Prostate gland (tissue), 2 donors: ENCODE results near the gene TMEM141. TPM values are rescaled to one million over a fixed set of nuclear protein-coding genes. Genes with fewer than 3 reads are reported as not detected.
"Not testable (repeated sequence)": the region's sequence is repeated elsewhere in the genome, so short reads cannot be mapped to it uniquely, and the experiment has no call there.

ENCODE experiments used
- DNase-seq: peaks from one replicate; pipeline ENCODE4 v3.0.0-alpha.2; 2019; ENCODE audit warnings: low spot score
- H3K27ac ChIP-seq, 2 donors: fragments of 200-600 bp; sonication (generic); 2 replicates each; pipeline ENCODE4 v1.5.1; 2017 to 2019
- H3K27me3 ChIP-seq: fragments of 200-600 bp; sonication (generic); replicated peaks from 2 replicates; pipeline ENCODE4 v1.5.1; 2019; ENCODE audit not compliant: insufficient read depth
- H3K36me3 ChIP-seq, 2 donors: fragments of 200-600 bp; sonication (generic); 1 replicate in 1 of 2; 2 replicates in 1 of 2; pipeline versions ENCODE4 v1.5.1 to v1.8.1; 2017 to 2019
- H3K4me1 ChIP-seq: fragments of 200-600 bp; sonication (generic); replicated peaks from 2 replicates; pipeline ENCODE4 v1.5.1; 2019
- H3K4me3 ChIP-seq, 2 donors: fragments of 200-600 bp; sonication (generic); 2 replicates each; pipeline ENCODE4 v1.5.1; 2017 to 2019
- H3K9me3 ChIP-seq: fragments of 200-600 bp; sonication (generic); 2 replicates; pipeline ENCODE4 v1.5.1; 2017
- CTCF ChIP-seq, 4 experiments: fragments of 200-600 bp in 2 of 4; fragments of 450-650 bp in 2 of 4; sonication (generic) in 2 of 4; IDR thresholded peaks; 1 replicate in 3 of 4; 2 replicates in 1 of 4; pipeline ENCODE4 v1.5.1; 2016 to 2019; ENCODE audit warnings: antibody characterized with exemption in 4 of 4, mild to moderate bottlenecking in 2 of 4, moderate library complexity in 2 of 4
- POLR2A ChIP-seq: fragments of 450-650 bp; IDR thresholded peaks from one replicate; pipeline ENCODE4 v1.6.1; 2016; ENCODE audit warnings: antibody characterized with exemption, mild to moderate bottlenecking
- POLR2AphosphoS5 ChIP-seq: sonication (generic); formaldehyde crosslinking; IDR thresholded peaks from one replicate; pipeline ENCODE4 v1.6.1; 2017; ENCODE audit warnings: antibody characterized with exemption
- WGBS: methylation state at CpG from one replicate; pipeline ENCODE4 v1.1.5; 2018; 5-methylcytosine and 5-hydroxymethylcytosine counted together
- intact Hi-C: fragments of 100-400 bp; cut with DNase I; formaldehyde crosslinking; loops from one replicate; pipeline ENCODE4 v1.14.2; 2022
- microRNA-seq: library from miRNA; unstranded; fragments of <30 nt; microRNA quantifications from one replicate; pipeline ENCODE4, GENCODE V29; 2016
- small RNA-seq, 2 donors: library from RNA; depleted of rRNA; stranded (forward); fragments of <200 nt; gene quantifications; one replicate each; pipeline ENCODE3, GENCODE V24; 2016
- total RNA-seq, 2 donors: library from RNA; depleted of rRNA; stranded (reverse); fragments of >200 nt; gene quantifications; one replicate each; pipeline ENCODE4 v1.1.0, GENCODE V29; 2016

TMEM141 gene
- total RNA-seq, 2 donors from 2014 or later: 181 to 335 TPM

- Histone ChIP-seq H3K36me3 (peaks cover 0 to 3% of the 10 kb centered on the region in 2 donors), H3K4me3 (no peak overlapping the region), H3K4me1 (peaks cover 13% of the 10 kb centered on the region), H3K9me3 (no peaks in the 10 kb centered on the region), H3K27me3 (no peaks in the 10 kb centered on the region), H3K27ac (peak overlapping the region; percentile 36 to 55)
- intact Hi-C loops: loop anchor here (5.0 to 10.0 kb wide), 2 partner anchors 116 to 197 kb away; no protein-coding TSS in a partner anchor
- 59% methylated on average over 30 of the region's 32 CpGs for WGBS
- no peak for DNase-seq
- peak; percentile 10 for TF ChIP-seq POLR2AphosphoS5
- no peak for TF ChIP-seq CTCF (IDR thresholded peaks at IDR 0.05)
Observed at GRCh38 chr9:136840140-136840876, 49.2 kb downstream of the TMEM141 start.

GRCh38 chr9:136840877-136841645 is 49.9 kb downstream of the TMEM141 start:
- intact Hi-C loops: loop anchor here (5.0 to 10.0 kb wide), 2 partner anchors 116 to 196 kb away; no protein-coding TSS in a partner anchor
- WGBS: 61% methylated on average over 28 of the region's 28 CpGs
- peaks cover 0 to 3% of the 10 kb centered on the region in 2 donors for H3K36me3 ChIP-seq
- no peaks in the 10 kb centered on the region for H3K9me3 ChIP-seq
- H3K27ac ChIP-seq: peak overlapping the region; percentile 36 to 55
- TF ChIP-seq POLR2A (no peak), POLR2AphosphoS5 (no peak), CTCF (IDR thresholded peaks at IDR 0.05) (no peak)
- no peaks in the 10 kb centered on the region for H3K27me3 ChIP-seq
- DNase-seq: no peak
- H3K4me3 ChIP-seq: no peak overlapping the region
- peaks cover 13% of the 10 kb centered on the region for H3K4me1 ChIP-seq

- H3K4me1 ChIP-seq: peaks cover 13% of the 10 kb centered on the region
Observed at GRCh38 chr9:136841646-136842379, 50.7 kb downstream of the TMEM141 start.

GRCh38 chr9:136842380-136842948 is 51.3 kb downstream of the TMEM141 start, which contains the start of gene AJM1:
AJM1 (plus strand) TSS chr9:136842478; CDS start chr9:136844415, 1,937 bp downstream.
- WGBS: under 1% methylated on average over 22 of the region's 27 CpGs
- H3K27ac ChIP-seq: peak within 1 kb of the TSS; percentile 36 to 55
- intact Hi-C loops: loop anchor here (5.0 to 10.0 kb wide), 2 partner anchors 118 to 195 kb away; no protein-coding TSS in a partner anchor
- peak within 1 kb of the TSS; percentile 21 to 24 for H3K4me3 ChIP-seq
- not testable (repeated sequence) for H3K27me3 ChIP-seq, H3K36me3 ChIP-seq, H3K9me3 ChIP-seq
- DNase-seq: peak; percentile 39
- peaks cover 13% of the 10 kb centered on the region for H3K4me1 ChIP-seq
- TF ChIP-seq CTCF (IDR thresholded peaks at IDR 0.05): peak; percentile 47 to 85 (median 64)
- TF ChIP-seq POLR2AphosphoS5: peak; percentile 19

More at GRCh38 chr9:136841646-136842379, 50.7 kb downstream of the TMEM141 start:
- H3K9me3 ChIP-seq, H3K27me3 ChIP-seq, DNase-seq, H3K4me3 ChIP-seq, H3K36me3 ChIP-seq: not testable (repeated sequence)
- 51% methylated on average over 14 of the region's 16 CpGs for WGBS
- peak overlapping the region; percentile 36 to 55 for H3K27ac ChIP-seq
- intact Hi-C loops: loop anchor here (5.0 to 10.0 kb wide), 2 partner anchors 117 to 195 kb away; no protein-coding TSS in a partner anchor

Small RNAs within 50 kb of the gene (microRNA-seq; reads per million reads assigned to microRNA genes)
- gene MIR4292 (not detected), gene MIR6722 (not detected)

Small RNAs within 50 kb of the gene (small RNA-seq; reads per million reads assigned to genes)
- gene AL355987.2: 0 reads per million in 2 donors
- gene ATP6V1G1P3: 0 reads per million in 2 donors
- 0 reads per million in 2 donors for gene MIR4292
- 0 reads per million in 2 donors for gene MIR6722

Other genes starting within 250 kb of the TMEM141 start
- 10 to 100 TPM; 38.0 to 63.3 TPM for gene NOTCH1, start 245.3 kb upstream of the TMEM141 start, total RNA-seq
- 100 to 1,000 TPM in 1 of 2 donors, 10 to 100 TPM in 1; 49.3 to 118 TPM for gene EGFL7, start 128.4 kb upstream of the TMEM141 start, total RNA-seq
- 10 to 100 TPM; 44.9 to 50.0 TPM for gene AGPAT2, start 103.9 kb upstream of the TMEM141 start, total RNA-seq
- gene DIPK1B, start 78.8 kb upstream of the TMEM141 start, total RNA-seq: 10 to 100 TPM; 18.9 to 27.8 TPM
- gene LCN10, start 48.4 kb upstream of the TMEM141 start, total RNA-seq: 10 to 100 TPM in 1 of 2 donors, 1 to 10 TPM in 1; 3.9 to 14.8 TPM
- 10 to 100 TPM in 1 of 2 donors, 1 to 10 TPM in 1; 7.8 to 16.2 TPM for gene LCN6, start 42.8 kb upstream of the TMEM141 start, total RNA-seq
- not detected for gene LCN8, start 33.1 kb upstream of the TMEM141 start, total RNA-seq
- under 1 TPM in 1 of 2 donors, not detected in 1; 0.40 TPM for gene LCN15, start 26.8 kb upstream of the TMEM141 start, total RNA-seq
- gene CCDC183, start 5.0 kb downstream of the TMEM141 start, total RNA-seq: 10 to 100 TPM in 1 of 2 donors, 1 to 10 TPM in 1; 9.5 to 45.0 TPM
- 100 to 1,000 TPM in 1 of 2 donors, 10 to 100 TPM in 1; 76.6 to 124 TPM for gene RABL6, start 16.6 kb downstream of the TMEM141 start, total RNA-seq
- 10 to 100 TPM in 1 of 2 donors, 1 to 10 TPM in 1; 3.6 to 10.1 TPM for gene AJM1, start 51.1 kb downstream of the TMEM141 start, total RNA-seq
- 100 to 1,000 TPM; 139 to 212 TPM for gene PHPT1, start 58.1 kb downstream of the TMEM141 start, total RNA-seq
- gene MAMDC4, start 61.0 kb downstream of the TMEM141 start, total RNA-seq: 10 to 100 TPM in 1 of 2 donors, 1 to 10 TPM in 1; 5.2 to 17.7 TPM
- gene EDF1, start 75.0 kb downstream of the TMEM141 start, total RNA-seq: 100 to 1,000 TPM; 399 to 528 TPM
- 10 to 100 TPM; 23.6 to 24.2 TPM for gene TRAF2, start 95.2 kb downstream of the TMEM141 start, total RNA-seq
- gene FBXW5, start 153.4 kb downstream of the TMEM141 start, total RNA-seq: 100 to 1,000 TPM; 199 to 304 TPM
- not detected for gene C8G, start 153.9 kb downstream of the TMEM141 start, total RNA-seq
- 10 to 100 TPM in 1 of 2 donors, 1 to 10 TPM in 1; 4.1 to 13.7 TPM for gene LCN12, start 160.9 kb downstream of the TMEM141 start, total RNA-seq
- 1,000 to 10,000 TPM in 1 of 2 donors, 10 to 100 TPM in 1; 59.4 to 5,242 TPM for gene PTGDS, start 186.2 kb downstream of the TMEM141 start, total RNA-seq
- gene LCNL1, start 191.6 kb downstream of the TMEM141 start, total RNA-seq: 10 to 100 TPM in 1 of 2 donors, under 1 TPM in 1; 0.41 to 22.5 TPM
- 10 to 100 TPM; 61.6 to 71.8 TPM for gene PAXX, start 201.1 kb downstream of the TMEM141 start, total RNA-seq
- gene CLIC3, start 205.2 kb downstream of the TMEM141 start, total RNA-seq: 1 to 10 TPM; 4.2 to 6.7 TPM
- 10 to 100 TPM; 27.4 to 79.1 TPM for gene ABCA2, start 236.9 kb downstream of the TMEM141 start, total RNA-seq
- gene FUT7, start 240.7 kb downstream of the TMEM141 start, total RNA-seq: under 1 TPM in 1 of 2 donors, not detected in 1; 0.57 TPM